HEK293 (cell line): ENCODE data around the gene GPC2.
A peak's percentile ranks its signal among the peaks of the same experiment; 100 is the strongest.

Source experiments
- ATF2 ChIP-seq: fragments of 450-650 bp; formaldehyde crosslinking; IDR thresholded peaks from 2 replicates; pipeline ENCODE4 v1.5.1; 2016; ENCODE audit warnings: missing biosample characterization, missing genetic modification characterization, low read depth
- CTCF ChIP-seq: fragments of 450-650 bp; formaldehyde crosslinking; IDR thresholded peaks from 2 replicates; pipeline ENCODE4 v1.5.1; 2016; ENCODE audit warnings: missing biosample characterization, missing genetic modification characterization
- GFI1B ChIP-seq: fragments of 450-650 bp; formaldehyde crosslinking; IDR thresholded peaks from 2 replicates; pipeline ENCODE4 v1.5.1; 2016; ENCODE audit warnings: missing biosample characterization, missing genetic modification characterization
- GLI4 ChIP-seq: fragments of 450-650 bp; formaldehyde crosslinking; IDR thresholded peaks from 2 replicates; pipeline ENCODE4 v1.5.1; 2016; ENCODE audit warnings: missing biosample characterization, missing genetic modification characterization
- MYNN ChIP-seq: fragments of 450-650 bp; formaldehyde crosslinking; IDR thresholded peaks from 2 replicates; pipeline ENCODE4 v1.5.1; 2016; ENCODE audit warnings: missing biosample characterization, missing genetic modification characterization, borderline replicate concordance
- PRDM10 ChIP-seq: fragments of 450-650 bp; formaldehyde crosslinking; IDR thresholded peaks from 2 replicates; pipeline ENCODE4 v1.5.1; 2016; ENCODE audit warnings: missing biosample characterization, missing genetic modification characterization
- SCRT1 ChIP-seq: fragments of 450-650 bp; formaldehyde crosslinking; IDR thresholded peaks from 2 replicates; pipeline ENCODE4 v1.5.1; 2016; ENCODE audit warnings: missing biosample characterization, missing genetic modification characterization, borderline replicate concordance
- SETDB1 ChIP-seq: IDR thresholded peaks from one replicate; pipeline ENCODE4 v1.6.1; 2017; ENCODE audit warnings: mild to moderate bottlenecking, low read length, moderate library complexity, mixed read lengths; ENCODE audit not compliant: insufficient read length
- SP7 ChIP-seq: fragments of 450-650 bp; formaldehyde crosslinking; IDR thresholded peaks from 2 replicates; pipeline ENCODE4 v1.5.1; 2016; ENCODE audit warnings: missing biosample characterization, missing genetic modification characterization
- ZBTB17 ChIP-seq: fragments of 450-650 bp; formaldehyde crosslinking; IDR thresholded peaks from 2 replicates; pipeline ENCODE4 v1.5.1; 2016; ENCODE audit warnings: missing biosample characterization, missing genetic modification characterization
- ZEB2 ChIP-seq: fragments of 450-650 bp; formaldehyde crosslinking; IDR thresholded peaks from 2 replicates; pipeline ENCODE4 v1.5.1; 2016; ENCODE audit warnings: missing biosample characterization, missing genetic modification characterization
- ZFHX2 ChIP-seq: fragments of 450-650 bp; formaldehyde crosslinking; conservative IDR thresholded peaks from 2 replicates; pipeline ENCODE4 v1.5.1; 2016; ENCODE audit warnings: missing biosample characterization, missing genetic modification characterization
- ZFP41 ChIP-seq: fragments of 450-650 bp; formaldehyde crosslinking; IDR thresholded peaks from 2 replicates; pipeline ENCODE4 v1.5.1; 2016; ENCODE audit warnings: missing biosample characterization, missing genetic modification characterization, borderline replicate concordance
- ZFP69B ChIP-seq: fragments of 450-650 bp; formaldehyde crosslinking; IDR thresholded peaks from 2 replicates; pipeline ENCODE4 v1.5.1; 2016; ENCODE audit warnings: missing biosample characterization, missing genetic modification characterization
- ZIC2 ChIP-seq: fragments of 450-650 bp; formaldehyde crosslinking; IDR thresholded peaks from 2 replicates; pipeline ENCODE4 v1.5.1; 2016; ENCODE audit warnings: missing biosample characterization, missing genetic modification characterization
- ZNF146 ChIP-seq: fragments of 450-650 bp; formaldehyde crosslinking; IDR thresholded peaks from 2 replicates; pipeline ENCODE4 v1.5.1; 2016; ENCODE audit warnings: missing biosample characterization, missing genetic modification characterization
- ZNF416 ChIP-seq: fragments of 450-650 bp; formaldehyde crosslinking; IDR thresholded peaks from 2 replicates; pipeline ENCODE4 v1.5.1; 2016; ENCODE audit warnings: missing biosample characterization, missing genetic modification characterization
- ZNF433 ChIP-seq: fragments of 450-650 bp; formaldehyde crosslinking; IDR thresholded peaks from 2 replicates; pipeline ENCODE4 v1.5.1; 2016; ENCODE audit warnings: missing biosample characterization, missing genetic modification characterization, low read depth
- ZNF48 ChIP-seq: fragments of 450-650 bp; formaldehyde crosslinking; IDR thresholded peaks from 2 replicates; pipeline ENCODE4 v1.5.1; 2016; ENCODE audit warnings: missing biosample characterization, missing genetic modification characterization
- ZNF561 ChIP-seq: fragments of 450-650 bp; IDR thresholded peaks from 2 replicates; pipeline ENCODE4 v1.5.1; 2018; ENCODE audit warnings: missing biosample characterization, missing genetic modification characterization, borderline replicate concordance
- ZNF596 ChIP-seq: fragments of 450-650 bp; IDR thresholded peaks from 2 replicates; pipeline ENCODE4 v1.5.0; 2018; ENCODE audit warnings: missing biosample characterization, mild to moderate bottlenecking, missing genetic modification characterization, moderate library complexity
- ZNF777 ChIP-seq: fragments of 450-650 bp; formaldehyde crosslinking; IDR thresholded peaks from 2 replicates; pipeline ENCODE4 v1.5.1; 2017; ENCODE audit warnings: missing biosample characterization, missing genetic modification characterization, borderline replicate concordance
- ZNF785 ChIP-seq: fragments of 450-650 bp; formaldehyde crosslinking; IDR thresholded peaks from 2 replicates; pipeline ENCODE4 v1.5.1; 2016; ENCODE audit warnings: missing biosample characterization, missing genetic modification characterization
- ZSCAN23 ChIP-seq: fragments of 450-650 bp; formaldehyde crosslinking; IDR thresholded peaks from 2 replicates; pipeline ENCODE4 v1.5.1; 2016; ENCODE audit warnings: missing biosample characterization, missing genetic modification characterization
- TF ChIP-seq, protein P1 (sequence below): fragments of 450-650 bp; formaldehyde crosslinking; IDR thresholded peaks from 2 replicates; pipeline ENCODE4 v1.5.1; 2016; ENCODE audit warnings: missing biosample characterization, missing genetic modification characterization
- TF ChIP-seq, protein P2 (sequence below): fragments of 450-650 bp; formaldehyde crosslinking; IDR thresholded peaks from 2 replicates; pipeline ENCODE4 v1.5.1; 2016; ENCODE audit warnings: missing biosample characterization, missing genetic modification characterization
- TF ChIP-seq, protein P3 (sequence below): fragments of 450-650 bp; formaldehyde crosslinking; IDR thresholded peaks from 2 replicates; pipeline ENCODE4 v1.5.1; 2016; ENCODE audit warnings: missing biosample characterization, missing genetic modification characterization
- TF ChIP-seq, protein P4 (sequence below): fragments of 450-650 bp; formaldehyde crosslinking; IDR thresholded peaks from 2 replicates; pipeline ENCODE4 v1.5.1; 2017; ENCODE audit warnings: missing biosample characterization, missing genetic modification characterization

The GPC2 gene

DNA sequence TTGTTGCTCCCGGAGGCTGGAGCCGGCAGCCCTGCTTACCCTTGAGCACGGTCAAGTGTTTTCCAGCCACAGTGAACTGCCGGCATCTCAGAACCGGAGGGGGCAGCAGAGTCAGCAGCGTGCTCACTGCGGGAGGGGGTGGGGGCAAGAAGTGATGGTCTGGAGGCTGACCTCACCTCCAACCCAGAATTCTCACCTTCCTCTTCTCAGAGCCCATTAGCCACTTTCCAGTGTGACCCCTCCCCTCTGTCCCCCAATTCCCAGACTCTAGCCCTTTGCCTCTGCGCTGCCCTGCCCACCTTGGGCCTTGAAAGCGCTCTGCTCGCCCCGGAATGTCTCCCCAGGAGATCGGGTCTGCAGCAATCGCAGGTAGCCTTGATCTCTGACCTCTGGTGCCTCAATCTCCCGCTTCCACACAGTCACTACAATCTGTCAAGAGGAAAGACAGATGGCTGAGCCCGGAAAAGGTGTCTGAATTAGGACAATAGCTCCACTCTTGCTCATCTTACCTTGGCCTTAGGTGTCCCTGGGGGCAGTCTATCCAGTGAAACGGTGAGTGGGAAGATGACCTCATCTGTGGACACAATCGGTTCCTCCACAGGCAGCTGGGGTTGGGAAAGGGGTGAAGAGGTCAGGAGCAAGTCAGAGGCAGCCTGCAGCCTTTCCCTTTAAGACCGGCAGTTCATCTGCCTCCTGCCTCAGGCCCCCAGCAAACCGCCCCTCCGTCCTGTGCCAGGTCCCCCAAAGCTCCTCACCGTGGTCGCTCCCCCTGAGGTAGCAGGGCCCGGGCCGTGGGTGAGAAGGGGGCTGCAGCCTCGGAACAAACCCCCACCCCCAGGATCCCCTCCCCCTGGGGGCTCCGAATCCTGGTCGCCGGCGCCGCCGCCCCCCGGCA lies 19.6 kb downstream of the GPC2 start (continued):
- TF ChIP-seq PRDM10 (tag by site-specific recombination) = peak; percentile 7; the same call in 1 of the 2 replicates
- no peak for TF ChIP-seq ZNF777 (tag by site-specific recombination)
- TF ChIP-seq, protein P1, sequence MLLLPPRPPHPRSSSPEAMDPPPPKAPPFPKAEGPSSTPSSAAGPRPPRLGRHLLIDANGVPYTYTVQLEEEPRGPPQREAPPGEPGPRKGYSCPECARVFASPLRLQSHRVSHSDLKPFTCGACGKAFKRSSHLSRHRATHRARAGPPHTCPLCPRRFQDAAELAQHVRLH (tag by site-specific recombination) = no peak
- peak; percentile 48 for TF ChIP-seq ZBTB17 (tag by site-specific recombination)
- TF ChIP-seq, protein P2, sequence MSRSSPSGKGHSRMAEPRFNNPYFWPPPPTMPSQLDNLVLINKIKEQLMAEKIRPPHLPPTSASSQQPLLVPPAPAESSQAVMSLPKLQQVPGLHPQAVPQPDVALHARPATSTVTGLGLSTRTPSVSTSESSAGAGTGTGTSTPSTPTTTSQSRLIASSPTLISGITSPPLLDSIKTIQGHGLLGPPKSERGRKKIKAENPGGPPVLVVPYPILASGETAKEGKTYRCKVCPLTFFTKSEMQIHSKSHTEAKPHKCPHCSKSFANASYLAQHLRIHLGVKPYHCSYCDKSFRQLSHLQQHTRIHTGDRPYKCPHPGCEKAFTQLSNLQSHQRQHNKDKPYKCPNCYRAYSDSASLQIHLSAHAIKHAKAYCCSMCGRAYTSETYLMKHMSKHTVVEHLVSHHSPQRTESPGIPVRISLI (tag by site-specific recombination) = no peak
- TF ChIP-seq GFI1B (tag by site-specific recombination) = no peak
- no peak for TF ChIP-seq MYNN (tag by site-specific recombination)
- TF ChIP-seq ZNF433 (tag by site-specific recombination) = no peak
- no peak for TF ChIP-seq ZNF785 (tag by site-specific recombination)
- no peak for TF ChIP-seq SETDB1
- TF ChIP-seq, protein P3, sequence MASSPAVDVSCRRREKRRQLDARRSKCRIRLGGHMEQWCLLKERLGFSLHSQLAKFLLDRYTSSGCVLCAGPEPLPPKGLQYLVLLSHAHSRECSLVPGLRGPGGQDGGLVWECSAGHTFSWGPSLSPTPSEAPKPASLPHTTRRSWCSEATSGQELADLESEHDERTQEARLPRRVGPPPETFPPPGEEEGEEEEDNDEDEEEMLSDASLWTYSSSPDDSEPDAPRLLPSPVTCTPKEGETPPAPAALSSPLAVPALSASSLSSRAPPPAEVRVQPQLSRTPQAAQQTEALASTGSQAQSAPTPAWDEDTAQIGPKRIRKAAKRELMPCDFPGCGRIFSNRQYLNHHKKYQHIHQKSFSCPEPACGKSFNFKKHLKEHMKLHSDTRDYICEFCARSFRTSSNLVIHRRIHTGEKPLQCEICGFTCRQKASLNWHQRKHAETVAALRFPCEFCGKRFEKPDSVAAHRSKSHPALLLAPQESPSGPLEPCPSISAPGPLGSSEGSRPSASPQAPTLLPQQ (tag by site-specific recombination) = no peak
- TF ChIP-seq ZIC2 = peak; percentile 66
- TF ChIP-seq ZEB2 (tag by site-specific recombination) = peak; percentile 80
- TF ChIP-seq ZNF416 (tag by site-specific recombination) = no peak
- TF ChIP-seq ZSCAN23 (tag by site-specific recombination) = no peak
- TF ChIP-seq ATF2 (tag by site-specific recombination) = peak; percentile 48
- no peak for TF ChIP-seq ZNF596 (tag by site-specific recombination)
- TF ChIP-seq ZNF146 (tag by site-specific recombination) = no peak; the same call in 1 of the 2 replicates
- TF ChIP-seq ZFP69B = no peak
- TF ChIP-seq, protein P4, sequence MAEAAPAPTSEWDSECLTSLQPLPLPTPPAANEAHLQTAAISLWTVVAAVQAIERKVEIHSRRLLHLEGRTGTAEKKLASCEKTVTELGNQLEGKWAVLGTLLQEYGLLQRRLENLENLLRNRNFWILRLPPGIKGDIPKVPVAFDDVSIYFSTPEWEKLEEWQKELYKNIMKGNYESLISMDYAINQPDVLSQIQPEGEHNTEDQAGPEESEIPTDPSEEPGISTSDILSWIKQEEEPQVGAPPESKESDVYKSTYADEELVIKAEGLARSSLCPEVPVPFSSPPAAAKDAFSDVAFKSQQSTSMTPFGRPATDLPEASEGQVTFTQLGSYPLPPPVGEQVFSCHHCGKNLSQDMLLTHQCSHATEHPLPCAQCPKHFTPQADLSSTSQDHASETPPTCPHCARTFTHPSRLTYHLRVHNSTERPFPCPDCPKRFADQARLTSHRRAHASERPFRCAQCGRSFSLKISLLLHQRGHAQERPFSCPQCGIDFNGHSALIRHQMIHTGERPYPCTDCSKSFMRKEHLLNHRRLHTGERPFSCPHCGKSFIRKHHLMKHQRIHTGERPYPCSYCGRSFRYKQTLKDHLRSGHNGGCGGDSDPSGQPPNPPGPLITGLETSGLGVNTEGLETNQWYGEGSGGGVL (tag by site-specific recombination) = peak; percentile 45; the same call in 1 of the 2 replicates
- no peak for TF ChIP-seq ZNF48 (tag by site-specific recombination)
- TF ChIP-seq ZFHX2 (tag by site-specific recombination) = no peak
- TF ChIP-seq SP7 (tag by site-specific recombination) = 0 out of 2 replicates have a peak, but pooled peaks have one; percentile 18
- TF ChIP-seq CTCF (tag by site-specific recombination) = peak; percentile 74
- no peak for TF ChIP-seq GLI4 (tag by site-specific recombination)
- TF ChIP-seq ZNF561 (tag by site-specific recombination) = no peak
- TF ChIP-seq ZFP41 = no peak
- no peak for TF ChIP-seq SCRT1 (tag by site-specific recombination)
